NCI-H2107 treated with DMSO at 0.1 percent for 48 hours (cell line): Measurements from ENCODE around the gene RBM41.
"Not testable (repeated sequence)": the region's sequence is repeated elsewhere in the genome, so short reads cannot be mapped to it uniquely, and the experiment has no call there.

Source experiments
- DNase-seq: peaks from one replicate; lab custom pipeline; 2025; ENCODE audit not compliant: unreplicated experiment; lab: John Stamatoyannopoulos, UW

The RBM41 gene

DNA sequence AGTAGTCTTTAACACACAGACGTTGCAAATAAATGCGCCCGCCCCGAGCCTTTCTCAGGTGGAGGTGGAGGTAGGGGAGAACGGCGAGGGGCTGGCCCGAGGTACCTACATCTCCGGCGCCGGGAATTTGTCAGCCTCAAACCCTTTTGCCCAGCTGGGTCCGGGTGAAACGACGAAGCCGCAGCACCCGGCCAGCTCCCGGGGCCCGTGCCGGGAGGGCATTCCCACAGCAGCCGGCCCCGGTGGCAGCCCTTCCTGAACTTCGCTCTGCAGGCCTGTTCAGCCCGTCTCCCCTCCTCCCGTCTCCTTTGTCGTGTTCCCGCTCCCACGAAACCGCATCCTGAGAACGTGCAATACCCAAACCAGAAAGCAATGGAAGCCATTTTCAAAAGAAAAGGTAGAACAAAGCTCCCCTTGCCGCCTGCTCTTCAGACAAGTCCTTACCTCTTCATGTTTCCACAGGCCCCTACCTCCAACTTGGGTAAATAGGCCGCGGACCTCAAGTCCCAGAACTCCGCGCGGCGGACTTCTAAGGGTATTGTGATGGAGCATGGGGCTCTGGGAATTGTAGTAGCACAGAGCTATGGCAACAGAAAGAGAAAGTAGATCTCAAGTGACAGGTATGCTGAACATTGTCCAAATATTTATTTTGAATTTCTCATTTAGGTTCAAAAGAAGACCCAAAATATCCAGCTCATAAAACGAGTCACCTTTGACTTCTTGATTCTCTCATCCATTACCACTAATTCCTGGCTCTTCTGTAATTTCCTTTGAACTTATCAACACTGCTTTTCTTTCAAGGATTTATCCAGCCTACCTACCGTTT lies at the start of gene RBM41:
Gene RBM41, minus strand, starts transcription at position 501 of the 826 bp plus-strand sequence. Its CDS starts 49 bp downstream, at position 452.
- DNase-seq, result peak; percentile 83

GRCh38 chrX:107168257-107168656 lies 49.6 kb upstream of the RBM41 start:
- no peak for DNase-seq

GRCh38 chrX:107167163-107167921 lies 48.7 kb upstream of the RBM41 start:
- no peak for DNase-seq

GRCh38 chrX:107157618-107158017 lies 39.0 kb upstream of the RBM41 start:
- not testable (repeated sequence) for DNase-seq

DNA sequence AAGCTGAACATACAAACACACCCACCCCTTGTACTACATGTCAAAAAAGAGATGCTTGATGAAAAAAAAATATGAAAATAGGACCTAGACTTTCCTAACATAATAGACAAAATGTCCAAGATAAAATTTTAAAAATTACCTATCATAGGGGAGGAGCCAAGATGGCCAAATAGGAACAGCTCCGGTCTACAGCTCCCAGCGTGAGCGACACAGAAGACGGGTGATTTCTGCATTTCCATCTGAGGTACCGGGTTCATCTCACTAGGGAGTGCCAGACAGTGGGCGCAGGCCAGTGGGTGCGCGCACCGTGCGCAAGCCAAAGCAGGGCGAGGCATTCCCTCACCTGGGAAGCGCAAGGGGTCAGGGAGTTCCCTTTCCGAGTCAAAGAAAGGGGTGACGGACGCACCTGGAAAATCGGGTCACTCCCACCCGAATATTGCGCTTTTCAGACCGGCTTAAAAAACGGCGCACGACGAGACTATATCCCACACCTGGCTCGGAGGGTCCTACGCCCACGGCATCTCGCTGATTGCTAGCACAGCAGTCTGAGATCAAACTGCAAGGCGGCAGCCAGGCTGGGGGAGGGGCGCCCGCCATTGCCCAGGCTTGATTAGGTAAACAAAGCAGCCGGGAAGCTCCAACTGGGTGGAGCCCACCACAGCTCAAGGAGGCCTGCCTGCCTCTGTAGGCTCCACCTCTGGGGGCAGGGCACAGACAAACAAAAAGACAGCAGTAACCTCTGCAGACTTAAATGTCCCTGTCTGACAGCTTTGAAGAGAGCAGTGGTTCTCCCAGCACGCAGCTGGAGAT lies 37.2 kb upstream of the RBM41 start:
- not testable (repeated sequence) for DNase-seq

GRCh38 chrX:107154787-107155620 lies 36.4 kb upstream of the RBM41 start:
- no peak for DNase-seq

GRCh38 chrX:107153005-107153404 lies 34.4 kb upstream of the RBM41 start:
- DNase-seq, result no peak

DNA sequence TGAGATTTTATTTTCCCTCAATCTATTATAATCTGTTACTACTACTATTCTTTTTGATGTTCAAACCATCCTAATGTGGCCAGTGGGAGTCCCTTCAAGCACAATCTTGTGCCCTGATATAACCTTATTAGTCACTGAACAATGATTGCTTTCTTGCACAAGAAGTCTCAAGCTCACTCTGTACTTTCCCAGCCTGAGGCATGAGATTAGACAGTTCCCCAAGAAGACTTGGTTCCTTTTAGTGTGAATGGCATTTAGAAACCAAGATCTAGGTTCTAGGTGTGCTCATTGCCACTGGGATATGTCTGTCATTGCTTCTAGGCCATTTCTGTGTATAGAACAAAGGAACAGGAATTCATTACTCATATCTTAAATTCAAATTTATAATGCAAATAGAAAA lies 28.0 kb upstream of the RBM41 start:
- DNase-seq, result no peak

DNA sequence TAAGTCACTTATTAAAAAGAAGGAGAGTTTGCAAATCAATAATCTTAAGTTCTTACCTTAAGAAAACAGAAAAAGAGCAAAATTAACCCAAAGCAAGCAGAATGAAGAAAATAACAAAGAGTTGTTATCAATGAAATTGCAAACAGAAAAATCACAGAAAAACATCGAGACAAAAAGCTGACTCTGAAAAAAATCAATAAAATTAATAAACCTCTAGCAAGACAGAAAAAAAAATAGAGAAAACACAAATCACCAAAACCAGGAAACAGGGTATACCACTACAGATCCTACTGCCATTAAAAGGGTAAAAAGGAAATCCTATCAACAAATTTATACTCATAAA lies 17.3 kb upstream of the RBM41 start:
- DNase-seq, result no peak

GRCh38 chrX:107135049-107135964 lies 16.7 kb upstream of the RBM41 start:
- DNase-seq, result no peak

GRCh38 chrX:107123750-107124149 lies 5.1 kb upstream of the RBM41 start:
- no peak for DNase-seq

- no peak for DNase-seq
Measured at GRCh38 chrX:107119283-107119682, 661 bp upstream of the RBM41 start.

DNA sequence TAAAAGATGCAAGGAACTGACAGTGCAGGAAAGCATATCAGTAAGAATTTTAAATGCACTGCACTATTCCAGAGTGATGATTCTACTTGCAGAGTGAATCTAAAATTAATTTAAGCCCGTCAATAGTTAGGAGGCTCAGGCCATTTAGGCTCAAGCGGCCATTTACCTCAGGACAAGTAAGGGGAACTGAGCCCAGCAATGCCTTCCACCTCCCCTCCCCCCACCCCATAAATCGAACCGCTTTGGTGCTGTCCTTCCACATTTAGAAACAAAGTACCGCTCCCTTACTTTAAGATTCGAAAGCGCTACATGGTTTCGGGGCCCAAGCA lies 665 bp downstream of the RBM41 start:
- no peak for DNase-seq

- no peak for DNase-seq
Measured at GRCh38 chrX:107107459-107107858, 11.2 kb downstream of the RBM41 start.

DNA sequence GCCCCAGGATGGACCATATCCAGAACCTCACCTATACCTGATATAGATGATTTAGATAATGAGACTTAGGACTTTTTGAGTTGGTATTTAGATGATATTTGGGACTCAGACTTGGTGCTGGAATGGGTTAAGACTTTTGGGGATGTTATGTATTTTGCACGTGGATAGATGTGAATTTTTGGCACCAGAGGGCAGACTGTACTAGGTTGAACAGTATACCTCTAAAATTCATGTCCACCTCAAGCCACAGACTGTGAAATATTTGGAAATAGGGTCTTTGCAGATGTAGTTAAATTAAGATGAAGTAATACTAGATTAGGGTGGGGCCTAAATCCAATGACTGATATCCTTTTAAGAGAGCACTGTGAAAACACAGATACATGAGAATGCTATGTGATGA lies 15.6 kb downstream of the RBM41 start:
- no peak for DNase-seq

DNA sequence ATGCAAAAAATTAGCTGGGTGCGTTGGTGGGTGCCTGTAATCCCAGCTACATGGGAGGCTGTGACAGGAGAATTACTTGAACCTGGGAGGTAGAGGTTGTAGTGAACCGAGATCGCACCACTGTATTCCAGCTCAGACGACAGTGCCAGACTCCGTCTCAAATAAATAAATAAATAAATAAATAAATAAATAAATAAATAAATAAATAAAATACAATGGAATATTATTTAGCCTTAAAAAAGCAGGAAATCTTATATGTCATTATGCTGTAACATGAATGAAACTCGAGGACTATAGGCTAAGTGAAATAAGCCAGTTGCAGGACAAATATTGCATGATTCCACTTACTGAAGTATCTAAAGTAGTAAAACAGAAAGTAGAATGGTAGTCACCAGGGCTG lies 42.5 kb downstream of the RBM41 start:
- no peak for DNase-seq

GRCh38 chrX:107057731-107058130 lies 60.9 kb downstream of the RBM41 start:
- not testable (repeated sequence) for DNase-seq

DNA sequence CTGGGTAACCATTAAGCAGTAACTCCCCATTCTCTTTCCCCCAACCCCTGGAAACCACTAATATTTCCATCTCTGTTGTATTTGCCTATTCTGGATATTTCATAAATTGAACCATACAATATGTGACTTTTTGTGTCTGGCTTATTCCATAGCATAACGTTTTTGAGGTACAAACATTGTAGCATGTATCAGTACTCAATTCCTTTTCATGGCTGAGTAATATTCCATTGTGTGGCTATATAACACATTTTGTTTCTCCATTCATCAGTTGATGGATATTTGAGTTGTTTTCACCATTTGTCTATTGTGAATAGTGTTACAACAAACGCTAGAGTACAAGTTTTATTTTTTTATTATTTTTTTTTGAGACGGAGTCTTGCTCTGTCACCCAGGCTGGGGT lies 63.6 kb downstream of the RBM41 start:
- no peak for DNase-seq

GRCh38 chrX:107050195-107050709 lies 68.4 kb downstream of the RBM41 start:
- DNase-seq, result no peak

- no peak for DNase-seq
Measured at GRCh38 chrX:107047622-107048021, 71.0 kb downstream of the RBM41 start.
